Suppressor macrophage treated with lipopolysaccharide for 4 hours (primary cell): Measurements from ENCODE around the gene RBFOX1.
"Not testable (repeated sequence)": the region's sequence is repeated elsewhere in the genome, so short reads cannot be mapped to it uniquely, and the experiment has no call there.

Experiments
- DNase-seq: peaks from one replicate; pipeline ENCODE4 v3.0.0-alpha.2; 2020

Gene RBFOX1

GRCh38 chr16:7487574-7488323 lies 155.1 kb downstream of the RBFOX1 start:
- no peak for DNase-seq

GRCh38 chr16:7492122-7492521 lies 159.5 kb downstream of the RBFOX1 start:
- no peak for DNase-seq

GRCh38 chr16:7493133-7493532 lies 160.5 kb downstream of the RBFOX1 start:
- DNase-seq = no peak

- DNase-seq = no peak
Observed at GRCh38 chr16:7497691-7498090, 165.0 kb downstream of the RBFOX1 start.

GRCh38 chr16:7501868-7502267 lies 169.2 kb downstream of the RBFOX1 start:
- DNase-seq = no peak

GRCh38 chr16:7502591-7503157 lies 170.0 kb downstream of the RBFOX1 start:
- not testable (repeated sequence) for DNase-seq

GRCh38 chr16:7503666-7504065 lies 171.0 kb downstream of the RBFOX1 start:
- DNase-seq = no peak

GRCh38 chr16:7504844-7505243 lies 172.2 kb downstream of the RBFOX1 start:
- no peak for DNase-seq

GRCh38 chr16:7505495-7505894 lies 172.8 kb downstream of the RBFOX1 start:
- no peak for DNase-seq

- no peak for DNase-seq
Observed at GRCh38 chr16:7506363-7506762, 173.7 kb downstream of the RBFOX1 start.

- no peak for DNase-seq
Observed at GRCh38 chr16:7508656-7509055, 176.0 kb downstream of the RBFOX1 start.

GRCh38 chr16:7509963-7510601 lies 177.4 kb downstream of the RBFOX1 start:
- DNase-seq = no peak

GRCh38 chr16:7511549-7512260 lies 179.1 kb downstream of the RBFOX1 start:
- DNase-seq = no peak

GRCh38 chr16:7512503-7512902 lies 179.9 kb downstream of the RBFOX1 start:
- no peak for DNase-seq

- DNase-seq = peak; percentile 9
Observed at GRCh38 chr16:7513429-7513828, 180.8 kb downstream of the RBFOX1 start.

GRCh38 chr16:7515543-7515942 lies 182.9 kb downstream of the RBFOX1 start:
- no peak for DNase-seq

- no peak for DNase-seq
Observed at GRCh38 chr16:7517496-7517895, 184.9 kb downstream of the RBFOX1 start.

- DNase-seq = no peak
Observed at GRCh38 chr16:7518158-7518557, 185.5 kb downstream of the RBFOX1 start.

GRCh38 chr16:7521834-7522233 lies 189.2 kb downstream of the RBFOX1 start:
- DNase-seq = no peak

- no peak for DNase-seq
Observed at GRCh38 chr16:7524419-7524818, 191.8 kb downstream of the RBFOX1 start.

GRCh38 chr16:7526736-7527135 lies 194.1 kb downstream of the RBFOX1 start:
- no peak for DNase-seq

GRCh38 chr16:7532534-7532933 lies 199.9 kb downstream of the RBFOX1 start:
- DNase-seq = no peak

- no peak for DNase-seq
Observed at GRCh38 chr16:7534749-7535148, 202.1 kb downstream of the RBFOX1 start.

GRCh38 chr16:7541026-7541425 lies 208.4 kb downstream of the RBFOX1 start:
- DNase-seq = no peak
